GM23248 (cell line): Measurements from ENCODE around the gene NOTUM. TPM values are rescaled to one million over a fixed set of nuclear protein-coding genes. Genes with fewer than 3 reads are reported as not detected.

Experiments
- DNase-seq: peaks from one replicate; pipeline ENCODE4 v3.0.0-alpha.2; 2015
- H2AFZ ChIP-seq: fragments of 200-600 bp; sonication (generic); 2 replicates; pipeline ENCODE4 v1.6.1; 2016; ENCODE audit warnings: antibody characterized with exemption
- H3F3A ChIP-seq: fragments of 200-600 bp; sonication (generic); 2 replicates; pipeline ENCODE4 v1.6.1; 2016; ENCODE audit warnings: mild to moderate bottlenecking, antibody characterized with exemption, mixed run types; ENCODE audit not compliant: insufficient read depth
- H3K27ac ChIP-seq: fragments of 200-600 bp; sonication (generic); 2 replicates; pipeline ENCODE4 v1.5.1; 2016; ENCODE audit warnings: mild to moderate bottlenecking
- H3K27me3 ChIP-seq: fragments of 200-600 bp; sonication (generic); replicated peaks from 2 replicates; pipeline ENCODE4 v1.6.1; 2016; ENCODE audit warnings: mild to moderate bottlenecking; ENCODE audit not compliant: insufficient read depth
- H3K36me3 ChIP-seq: fragments of 200-600 bp; sonication (generic); 2 replicates; pipeline ENCODE4 v1.6.1; 2016; ENCODE audit warnings: low read depth, mild to moderate bottlenecking
- H3K4me1 ChIP-seq: fragments of 200-600 bp; sonication (generic); 2 replicates; pipeline ENCODE4 v1.6.1; 2016; ENCODE audit warnings: mild to moderate bottlenecking; ENCODE audit not compliant: insufficient read depth
- H3K4me2 ChIP-seq: fragments of 200-600 bp; sonication (generic); one replicate; pipeline ENCODE4 v1.6.1; 2016; ENCODE audit warnings: mild to moderate bottlenecking; ENCODE audit not compliant: unreplicated experiment
- H3K4me3 ChIP-seq: fragments of 200-600 bp; sonication (generic); 2 replicates; pipeline ENCODE4 v1.5.1; 2016; ENCODE audit warnings: mild to moderate bottlenecking
- H3K79me2 ChIP-seq: fragments of 200-600 bp; sonication (generic); 2 replicates; pipeline ENCODE4 v1.6.1; 2016; ENCODE audit warnings: mild to moderate bottlenecking; ENCODE audit not compliant: insufficient read depth
- H3K9ac ChIP-seq: fragments of 200-600 bp; sonication (generic); 2 replicates; pipeline ENCODE4 v1.6.1; 2016; ENCODE audit warnings: mild to moderate bottlenecking
- H3K9me2 ChIP-seq: fragments of 200-600 bp; sonication (generic); 2 replicates; pipeline ENCODE4 v1.6.1; 2016; ENCODE audit warnings: mixed run types, mild to moderate bottlenecking, moderate library complexity; ENCODE audit not compliant: insufficient read depth
- H3K9me3 ChIP-seq: fragments of 200-600 bp; sonication (generic); one replicate; pipeline ENCODE4 v1.6.1; 2017; ENCODE audit warnings: low read depth
- H4K20me1 ChIP-seq: fragments of 200-600 bp; sonication (generic); 2 replicates; pipeline ENCODE4 v1.6.0; 2016; ENCODE audit not compliant: insufficient read depth
- EZH2 ChIP-seq: fragments of 200-600 bp; sonication (generic); IDR thresholded peaks from 2 replicates; pipeline ENCODE4 v1.6.1; 2018; ENCODE audit warnings: antibody characterized with exemption, mild to moderate bottlenecking; ENCODE audit not compliant: insufficient read depth, poor library complexity, severe bottlenecking
- EZH2phosphoT487 ChIP-seq: fragments of 200-600 bp; sonication (generic); IDR thresholded peaks from 2 replicates; pipeline ENCODE4 v1.6.1; 2018; ENCODE audit warnings: antibody characterized with exemption, moderate library complexity, mild to moderate bottlenecking, low read depth; ENCODE audit not compliant: insufficient read depth
- WGBS, 2 experiments: methylation state at CpG; one replicate each; pipeline ENCODE4 v1.1.6; 2015 to 2017; ENCODE audit warnings: low lambda C conversion rate in 2 of 2, low coverage in 1 of 2; ENCODE audit errors: missing lambda C conversion rate in 2 of 2; 5-methylcytosine and 5-hydroxymethylcytosine counted together
- in situ Hi-C: fragments of 300-500 bp; cut with MboI; formaldehyde crosslinking; loops from 2 replicates; pipeline ENCODE4 v1.15.0; 2020
- polyA plus RNA-seq: library from polyadenylated mRNA; unstranded; fragments of >200 nt; fragmentation: Nextera tagmentation; extraction: Ambion mirVana; gene quantifications from 2 replicates; pipeline ENCODE4 v1.2.1, GENCODE V29; 2016
- total RNA-seq: library from RNA; depleted of rRNA; stranded (reverse); fragments of >200 nt; shearing (Covaris generic); gene quantifications from 2 replicates; pipeline ENCODE4 v1.2.3, GENCODE V29; 2014

NOTUM gene
- total and polyA plus RNA-seq, 2 experiments from 2014 or later, result not detected

DNA sequence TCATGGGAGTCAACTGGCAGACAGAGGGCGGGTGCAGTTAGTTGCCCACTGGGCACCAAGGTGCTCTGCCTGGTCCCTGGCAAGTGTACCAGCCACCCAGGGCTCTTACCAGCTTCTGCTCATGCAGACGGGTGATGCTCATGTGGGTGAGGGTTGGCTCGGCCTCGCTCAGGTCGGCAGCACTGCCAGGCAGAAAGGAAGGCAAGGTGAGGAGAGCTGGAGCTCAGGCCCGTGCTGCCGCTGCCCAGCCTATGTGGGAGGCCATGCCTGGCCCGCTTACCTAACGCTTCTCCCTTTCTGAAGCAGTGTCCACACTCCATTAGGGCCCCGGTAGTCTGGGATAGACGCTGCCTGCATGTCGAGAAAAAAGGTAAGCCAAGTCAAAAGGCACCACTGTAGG is 45.7 kb downstream of the NOTUM start:
- H3K36me3 ChIP-seq, result 0 out of 2 replicates have a peak, but pooled peaks cover 10% of the 10 kb centered on the region
- no peaks in the 10 kb centered on the region for H3K9me3 ChIP-seq
- H3F3A ChIP-seq, result peaks cover 5% of the 10 kb centered on the region; the same call in 1 of the 2 replicates
- no peak overlapping the region for H3K4me3 ChIP-seq
- TF ChIP-seq EZH2phosphoT487 (no peak), EZH2 (no peak)
- peaks cover 11% of the 10 kb centered on the region; the same call in 1 of the 2 replicates for H3K4me1 ChIP-seq
- no peaks in the 10 kb centered on the region for H4K20me1 ChIP-seq
- no peaks in the 10 kb centered on the region for H3K27me3 ChIP-seq
- no peak for DNase-seq
- no peak overlapping the region for H3K4me2 ChIP-seq
- in situ Hi-C loops, result no loop called here
- no peak overlapping the region for H3K9ac ChIP-seq
- no peaks in the 10 kb centered on the region for H3K9me2 ChIP-seq
- no peak overlapping the region for H3K27ac ChIP-seq
- H3K79me2 ChIP-seq, result peaks cover 41% of the 10 kb centered on the region
- WGBS, 2 experiments, result 91 to 93% methylated on average over 11 to 12 of the region's 12 CpGs
- no peak overlapping the region for H2AFZ ChIP-seq

DNA sequence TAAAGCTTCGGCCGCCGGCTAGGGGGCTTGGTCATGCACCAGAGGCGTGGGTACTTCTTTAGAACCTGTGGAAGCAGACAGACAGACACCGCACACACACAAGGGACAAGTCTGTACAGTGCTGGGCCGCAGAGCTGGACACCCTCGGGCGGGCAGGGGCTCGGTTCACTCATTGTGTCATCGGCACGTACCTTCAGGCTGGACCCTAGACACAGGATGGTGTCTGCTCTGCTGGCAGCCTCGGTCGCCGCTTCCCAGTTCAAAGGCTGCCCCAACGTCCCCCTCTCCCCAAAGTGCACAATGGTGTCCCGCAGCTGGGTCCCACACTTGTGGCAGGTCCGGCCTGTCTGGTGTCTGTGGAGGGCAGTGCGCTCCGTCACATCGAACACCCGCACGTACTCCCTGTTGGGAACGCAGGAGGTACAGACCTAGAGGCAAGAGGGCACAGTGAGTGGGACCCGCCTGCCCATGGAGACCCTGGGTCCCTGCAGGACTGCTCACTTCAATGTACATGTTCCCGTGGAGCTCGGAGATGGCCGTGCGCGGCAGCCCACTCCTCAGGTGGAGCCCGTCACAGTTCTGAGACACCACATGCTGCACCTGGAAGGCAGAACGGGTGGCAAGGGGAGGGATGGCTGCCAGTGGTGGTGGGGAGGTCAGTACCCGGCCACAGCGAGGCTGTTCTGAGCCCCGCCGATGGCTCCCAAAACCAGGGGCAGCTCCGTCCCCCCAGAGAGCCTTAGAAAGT is 46.7 kb downstream of the NOTUM start:
- H4K20me1 ChIP-seq, result no peaks in the 10 kb centered on the region
- H3K9me3 ChIP-seq, result no peaks in the 10 kb centered on the region
- peaks cover 30% of the 10 kb centered on the region for H3K79me2 ChIP-seq
- H3K9me2 ChIP-seq, result no peaks in the 10 kb centered on the region
- TF ChIP-seq EZH2phosphoT487 (no peak), EZH2 (no peak)
- no peaks in the 10 kb centered on the region for H3K27me3 ChIP-seq
- no peak overlapping the region for H3K9ac ChIP-seq
- 0 out of 2 replicates have a peak, but pooled peaks cover 10% of the 10 kb centered on the region for H3K36me3 ChIP-seq
- no peak for DNase-seq
- H3K4me2 ChIP-seq, result no peak overlapping the region
- no peak overlapping the region for H3K4me3 ChIP-seq
- peaks cover 12% of the 10 kb centered on the region; the same call in 1 of the 2 replicates for H3K4me1 ChIP-seq
- peaks cover 5% of the 10 kb centered on the region; the same call in 1 of the 2 replicates for H3F3A ChIP-seq
- in situ Hi-C loops, result no loop called here
- H2AFZ ChIP-seq, result no peak overlapping the region
- H3K27ac ChIP-seq, result no peak overlapping the region
- 96% methylated on average over 29 to 36 of the region's 36 CpGs for WGBS, 2 experiments

DNA sequence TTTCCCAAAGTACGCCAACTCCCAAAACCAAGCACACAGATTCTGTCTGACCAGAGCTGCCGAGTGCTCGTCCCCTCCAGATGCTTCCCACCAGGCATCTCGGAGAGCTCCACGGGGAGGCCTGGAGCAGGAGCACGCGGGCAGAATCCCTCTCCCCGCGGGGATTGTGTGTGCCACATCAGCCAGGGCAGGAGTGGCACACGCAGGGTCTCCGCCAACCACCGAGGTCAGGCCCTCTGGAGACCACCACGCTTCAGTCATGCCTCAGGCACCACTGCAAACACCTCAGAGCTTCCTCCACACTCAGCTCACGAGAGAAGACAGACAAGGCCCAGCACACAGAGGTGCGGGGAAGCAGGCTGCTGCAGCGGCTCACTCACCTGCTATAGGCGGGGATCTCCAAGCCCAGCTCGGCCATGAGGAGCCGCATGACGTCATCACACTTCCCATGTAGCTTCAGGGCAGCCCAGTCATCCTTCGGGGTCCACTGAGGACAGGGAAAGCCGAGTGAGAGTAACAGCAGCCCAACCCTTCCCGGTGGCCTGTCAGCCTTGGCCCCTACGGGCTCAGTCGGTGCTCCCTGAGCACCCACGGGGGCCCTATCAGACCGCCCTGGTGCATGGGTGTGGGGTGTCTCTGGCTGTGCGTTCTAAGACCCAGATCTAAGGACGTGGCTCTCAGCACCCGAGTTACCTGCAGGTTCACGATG is 47.4 kb downstream of the NOTUM start:
- 0 out of 2 replicates have a peak, but pooled peaks cover 10% of the 10 kb centered on the region for H3K36me3 ChIP-seq
- H2AFZ ChIP-seq, result no peak overlapping the region
- no peak for DNase-seq
- H3K27me3 ChIP-seq, result no peaks in the 10 kb centered on the region
- in situ Hi-C loops, result no loop called here
- no peaks in the 10 kb centered on the region for H4K20me1 ChIP-seq
- peaks cover 5% of the 10 kb centered on the region; the same call in 1 of the 2 replicates for H3F3A ChIP-seq
- 95 to 97% methylated on average over 30 to 31 of the region's 31 CpGs for WGBS, 2 experiments
- H3K4me1 ChIP-seq, result peaks cover 12% of the 10 kb centered on the region; the same call in 1 of the 2 replicates
- H3K79me2 ChIP-seq, result peaks cover 23% of the 10 kb centered on the region
- no peaks in the 10 kb centered on the region for H3K9me3 ChIP-seq
- no peaks in the 10 kb centered on the region for H3K9me2 ChIP-seq
- no peak overlapping the region for H3K4me3 ChIP-seq
- TF ChIP-seq EZH2, result no peak
- no peak for TF ChIP-seq EZH2phosphoT487
- no peak overlapping the region for H3K27ac ChIP-seq
- no peak overlapping the region for H3K9ac ChIP-seq
- no peak overlapping the region for H3K4me2 ChIP-seq

DNA sequence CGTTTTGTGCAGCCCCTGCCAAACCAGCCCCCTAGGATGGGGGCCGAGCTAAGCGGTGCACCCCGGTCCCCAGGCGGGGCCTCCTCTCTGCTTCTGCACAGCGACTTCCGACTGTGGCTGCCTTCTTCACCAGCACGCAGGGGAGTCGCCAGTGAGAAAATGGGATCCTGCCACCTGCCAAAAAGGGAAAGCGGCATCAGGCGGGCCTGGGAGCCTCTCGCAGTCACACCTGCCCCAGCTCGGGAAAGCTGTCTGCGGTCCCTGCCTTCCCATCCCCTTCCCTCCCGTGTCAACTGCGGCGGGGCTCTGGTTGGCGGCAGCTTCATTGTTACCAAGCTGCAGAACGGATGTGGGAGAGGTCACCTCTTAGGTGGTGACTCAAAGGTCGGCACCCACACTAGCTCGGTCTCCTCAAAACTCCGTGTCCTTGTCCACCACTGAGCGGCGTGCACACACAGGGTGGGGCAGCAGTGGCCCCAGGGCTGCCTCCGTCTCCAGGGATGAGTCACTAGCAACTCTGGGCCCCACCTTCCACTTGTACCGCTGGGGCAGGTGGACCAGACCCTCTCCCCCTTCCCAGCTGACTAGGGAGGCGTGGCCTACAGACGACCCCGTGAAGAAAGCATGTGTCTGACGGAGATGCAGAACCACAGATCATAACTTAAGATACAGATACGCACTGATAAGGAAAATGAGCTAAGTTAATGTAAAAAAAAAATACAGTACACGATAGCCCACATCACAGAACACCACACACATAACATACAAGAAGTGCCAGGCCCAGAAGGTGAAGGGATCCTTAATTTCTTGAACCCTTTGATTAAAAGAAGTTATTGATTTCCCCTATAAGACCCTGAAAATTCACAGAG is 48.3 kb downstream of the NOTUM start:
- 96% methylated on average over 32 of the region's 32 CpGs for WGBS, 2 experiments
- H3K9ac ChIP-seq, result no peak overlapping the region

More for the DNA sequence above, 48.3 kb downstream of the NOTUM start:
- Histone ChIP-seq H2AFZ (no peak overlapping the region), H3K4me2 (no peak overlapping the region), H3K79me2 (peaks cover 19% of the 10 kb centered on the region), H4K20me1 (no peaks in the 10 kb centered on the region), H3K27me3 (no peaks in the 10 kb centered on the region), H3K27ac (no peak overlapping the region), H3K4me1 (peaks cover 12% of the 10 kb centered on the region; the same call in 1 of the 2 replicates), H3F3A (peaks cover 5% of the 10 kb centered on the region; the same call in 1 of the 2 replicates), H3K4me3 (no peak overlapping the region), H3K9me3 (no peaks in the 10 kb centered on the region), H3K9me2 (no peaks in the 10 kb centered on the region), H3K36me3 (0 out of 2 replicates have a peak, but pooled peaks cover 10% of the 10 kb centered on the region)
- DNase-seq, result no peak
- in situ Hi-C loops, result no loop called here
- TF ChIP-seq EZH2 (no peak), EZH2phosphoT487 (no peak)
